ENCODE data around the gene NSUN2.

NSUN2 gene

GRCh38 chr5:6607559-6607936 is 25.3 kb downstream of the NSUN2 start:
- no peak overlapping the region for H3K27ac ChIP-seq
- DNase-seq (ENCODE audit: low read depth, low spot score): no peak

- DNase-seq (ENCODE audit: low read depth, low spot score): no peak
- no peak overlapping the region for H3K27ac ChIP-seq
Observed at GRCh38 chr5:6606884-6607558, 25.8 kb downstream of the NSUN2 start.

- no peak for DNase-seq (ENCODE audit: low read depth, low spot score)
Observed at GRCh38 chr5:6604946-6605345, 27.9 kb downstream of the NSUN2 start.

GRCh38 chr5:6604341-6604740 is 28.5 kb downstream of the NSUN2 start:
- no peak overlapping the region for H3K27ac ChIP-seq

More at GRCh38 chr5:6604946-6605345, 27.9 kb downstream of the NSUN2 start:
- no peak overlapping the region for H3K27ac ChIP-seq

GRCh38 chr5:6603643-6604042 is 29.2 kb downstream of the NSUN2 start:
- no peak for DNase-seq (ENCODE audit: low read depth, low spot score)
- H3K27ac ChIP-seq: no peak overlapping the region

More at GRCh38 chr5:6604341-6604740, 28.5 kb downstream of the NSUN2 start:
- no peak for DNase-seq (ENCODE audit: low read depth, low spot score)

- DNase-seq (ENCODE audit: low read depth, low spot score): no peak
- H3K27ac ChIP-seq: no peak overlapping the region
Observed at GRCh38 chr5:6602441-6602840, 30.4 kb downstream of the NSUN2 start.

GRCh38 chr5:6601816-6602215 is 31.0 kb downstream of the NSUN2 start:
- DNase-seq (ENCODE audit: low read depth, low spot score): no peak
- no peak overlapping the region for H3K27ac ChIP-seq

GRCh38 chr5:6601271-6601670 is 31.6 kb downstream of the NSUN2 start:
- H3K27ac ChIP-seq: no peak overlapping the region
- no peak for DNase-seq (ENCODE audit: low read depth, low spot score)

- H3K27ac ChIP-seq: no peak overlapping the region
- DNase-seq (ENCODE audit: low read depth, low spot score): no peak
Observed at GRCh38 chr5:6599739-6600138, 33.1 kb downstream of the NSUN2 start.

- no peak for DNase-seq (ENCODE audit: low read depth, low spot score)
- H3K27ac ChIP-seq: no peak overlapping the region
Observed at GRCh38 chr5:6598351-6598900, 34.4 kb downstream of the NSUN2 start.

- no peak for DNase-seq (ENCODE audit: low read depth, low spot score)
- H3K27ac ChIP-seq: no peak overlapping the region
Observed at GRCh38 chr5:6597557-6597956, 35.3 kb downstream of the NSUN2 start.

GRCh38 chr5:6596388-6596787 is 36.5 kb downstream of the NSUN2 start:
- H3K27ac ChIP-seq: no peak overlapping the region
- no peak for DNase-seq (ENCODE audit: low read depth, low spot score)

GRCh38 chr5:6595405-6595804 is 37.4 kb downstream of the NSUN2 start:
- DNase-seq (ENCODE audit: low read depth, low spot score): no peak
- no peak overlapping the region for H3K27ac ChIP-seq

GRCh38 chr5:6594066-6594465 is 38.8 kb downstream of the NSUN2 start:
- H3K27ac ChIP-seq: no peak overlapping the region
- DNase-seq (ENCODE audit: low read depth, low spot score): no peak

GRCh38 chr5:6593148-6594016 is 39.5 kb downstream of the NSUN2 start:
- no peak overlapping the region for H3K27ac ChIP-seq
- no peak for DNase-seq (ENCODE audit: low read depth, low spot score)

GRCh38 chr5:6592601-6593000 is 40.2 kb downstream of the NSUN2 start:
- no peak overlapping the region for H3K27ac ChIP-seq
- DNase-seq (ENCODE audit: low read depth, low spot score): no peak

GRCh38 chr5:6591671-6592288 is 41.1 kb downstream of the NSUN2 start:
- DNase-seq (ENCODE audit: low read depth, low spot score): no peak
- H3K27ac ChIP-seq: no peak overlapping the region

- no peak overlapping the region for H3K27ac ChIP-seq
- DNase-seq (ENCODE audit: low read depth, low spot score): no peak
Observed at GRCh38 chr5:6590581-6590980, 42.3 kb downstream of the NSUN2 start.

- H3K27ac ChIP-seq: no peak overlapping the region
- no peak for DNase-seq (ENCODE audit: low read depth, low spot score)
Observed at GRCh38 chr5:6587171-6587570, 45.7 kb downstream of the NSUN2 start.

GRCh38 chr5:6586647-6587042 is 46.2 kb downstream of the NSUN2 start:
- no peak for DNase-seq (ENCODE audit: low read depth, low spot score)
- H3K27ac ChIP-seq: no peak overlapping the region

Measured in epithelial cell of prostate (primary cell).